ENCODE measurements around the gene RAVER2. TPM values are rescaled to one million over a fixed set of nuclear protein-coding genes. Genes with fewer than 3 reads are reported as not detected.
"Not testable (repeated sequence)": the region's sequence is repeated elsewhere in the genome, so short reads cannot be mapped to it uniquely, and the experiment has no call there.

Gene RAVER2
- total and polyA plus RNA-seq, 2 of the 13 experiments (the other 11 are each of a cell fraction or from before 2014, with no cell fraction given): 11.4 to 15.4 TPM

- in situ Hi-C loops (cut with HindIII; ENCODE audit: extremely low pct_ligation_motif_present, low pct_unique_long_range_greater_than_20kb): no loop called here
- Histone ChIP-seq H3K4me3 (replicated peaks in 1 of 3; ENCODE audit: insufficient read depth in 1 of 3, low read depth in 2 of 3, low read length in 3 of 3) (no peak overlapping the region), H3K27me3 (ENCODE audit: control insufficient read depth in 1 of 2, insufficient read depth in 2 of 2, low read length in 2 of 2) (no peaks in the 10 kb centered on the region), H3K4me1 (ENCODE audit: insufficient read depth, low read length) (no peaks in the 10 kb centered on the region), H2AFZ (ENCODE audit: low read length) (no peak overlapping the region), H3K4me2 (ENCODE audit: low read depth, low read length) (no peak overlapping the region), H3K9ac (ENCODE audit: insufficient read depth, low read depth, low read length) (no peak overlapping the region), H3K36me3 (replicated peaks in 1 of 2; ENCODE audit: control insufficient read depth in 1 of 2, insufficient read depth in 2 of 2, low read length in 2 of 2) (peaks cover 3 to 14% of the 10 kb centered on the region in 2 experiments; a peak in 4 of 5 replicates), H4K20me1 (ENCODE audit: insufficient read depth, low read length) (no peaks in the 10 kb centered on the region), H3K27ac (ENCODE audit: extremely low read length, insufficient read depth, low read length) (no peak overlapping the region), H3K79me2 (ENCODE audit: insufficient read depth, low read length) (no peaks in the 10 kb centered on the region), H3K9me3 (ENCODE audit: low read length) (no peaks in the 10 kb centered on the region)
- ChIA-PET CTCF (ENCODE audit: low intra/inter-chr PET ratio, low total read pairs) (no interaction called here), POLR2A (no interaction called here)
- FAIRE-seq: no peak
- TF ChIP-seq NFE2L1 (CRISPR knock-in tag; IDR thresholded peaks at IDR 0.05; ENCODE audit: borderline replicate concordance): no peak
- no peak for TF ChIP-seq IRF2 (CRISPR knock-in tag; IDR thresholded peaks at IDR 0.05)
- no peak for DNase-seq (ENCODE audit: low spot score)
- 92% methylated on average over 2 of the region's 2 CpGs for WGBS (ENCODE audit: low lambda C conversion rate)
- BruUV-seq (replicated peaks): no TSS peak
- ATAC-seq: no peak
- intact Hi-C loops (cut with micrococcal nuclease; ENCODE audit: unreplicated experiment): no loop called here
Measured at GRCh38 chr1:64769971-64770370, 25.1 kb downstream of the RAVER2 start.

DNA sequence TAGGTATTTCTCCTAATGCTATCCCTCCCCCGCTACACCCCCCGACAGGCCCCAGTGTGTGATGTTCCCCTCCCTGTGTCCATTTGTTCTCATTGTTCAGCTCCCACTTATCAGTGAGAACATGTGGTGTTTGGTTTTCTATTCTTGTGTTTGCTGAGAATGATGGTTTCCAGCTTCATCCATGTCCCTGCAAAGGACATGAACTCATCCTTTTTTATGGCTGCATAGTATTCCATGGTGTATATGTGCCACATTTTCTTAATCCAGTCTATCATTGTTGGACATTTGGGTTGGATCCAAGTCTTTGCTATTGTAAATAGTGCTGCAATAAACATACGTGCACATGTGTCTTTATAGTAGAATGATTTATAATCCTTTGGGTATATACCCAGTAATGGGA, 28.4 kb downstream of the RAVER2 start:
- CTCF ChIA-PET (ENCODE audit: low intra/inter-chr PET ratio, low total read pairs); POLR2A ChIA-PET; H3K9ac ChIP-seq (ENCODE audit: insufficient read depth, low read depth, low read length); H3K4me2 ChIP-seq (ENCODE audit: low read depth, low read length); H3K27ac ChIP-seq (ENCODE audit: extremely low read length, insufficient read depth, low read length); intact Hi-C loops (cut with micrococcal nuclease; ENCODE audit: unreplicated experiment); DNase-seq (ENCODE audit: low spot score); H4K20me1 ChIP-seq (ENCODE audit: insufficient read depth, low read length); H3K4me3 ChIP-seq (replicated peaks in 1 of 3; ENCODE audit: insufficient read depth in 1 of 3, low read depth in 2 of 3, low read length in 3 of 3); H3K79me2 ChIP-seq (ENCODE audit: insufficient read depth, low read length); FAIRE-seq; in situ Hi-C loops (cut with HindIII; ENCODE audit: extremely low pct_ligation_motif_present, low pct_unique_long_range_greater_than_20kb); H3K27me3 ChIP-seq (ENCODE audit: control insufficient read depth in 1 of 2, insufficient read depth in 2 of 2, low read length in 2 of 2); H2AFZ ChIP-seq (ENCODE audit: low read length); ATAC-seq; H3K9me3 ChIP-seq (ENCODE audit: low read length); BruUV-seq (replicated peaks); H3K4me1 ChIP-seq (ENCODE audit: insufficient read depth, low read length): not testable (repeated sequence)
- 100% methylated on average over 3 of the region's 3 CpGs for WGBS (ENCODE audit: low lambda C conversion rate)
- H3K36me3 ChIP-seq (replicated peaks in 1 of 2; ENCODE audit: control insufficient read depth in 1 of 2, insufficient read depth in 2 of 2, low read length in 2 of 2): peaks cover 5 to 14% of the 10 kb centered on the region in 2 experiments; a peak in 4 of 5 replicates

DNA sequence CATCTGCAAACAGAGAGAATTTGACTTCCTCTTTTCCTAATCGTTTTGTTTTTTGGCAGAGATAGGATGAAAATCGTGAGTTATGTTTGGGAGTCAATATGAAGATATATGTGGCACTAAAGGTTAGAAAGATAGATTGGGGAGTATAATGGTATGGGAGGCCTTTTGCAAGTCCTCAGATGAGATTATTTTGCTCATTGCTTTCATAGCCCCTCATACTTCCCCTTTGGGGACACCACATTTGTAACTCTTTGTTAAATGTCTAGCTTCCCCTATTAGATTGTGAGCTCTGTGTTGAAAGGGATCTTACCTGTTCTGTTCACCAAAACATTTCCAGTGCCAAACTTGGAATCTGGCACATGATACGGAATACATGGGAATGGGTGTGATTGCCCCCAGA, 30.2 kb downstream of the RAVER2 start:
- no TSS peak for BruUV-seq (replicated peaks)
- Histone ChIP-seq H3K4me3 (replicated peaks in 1 of 3; ENCODE audit: insufficient read depth in 1 of 3, low read depth in 2 of 3, low read length in 3 of 3) (no peak overlapping the region), H3K27me3 (ENCODE audit: control insufficient read depth in 1 of 2, insufficient read depth in 2 of 2, low read length in 2 of 2) (no peaks in the 10 kb centered on the region), H3K79me2 (ENCODE audit: insufficient read depth, low read length) (no peaks in the 10 kb centered on the region), H3K27ac (ENCODE audit: extremely low read length, insufficient read depth, low read length) (no peak overlapping the region), H2AFZ (ENCODE audit: low read length) (no peak overlapping the region), H3K4me2 (ENCODE audit: low read depth, low read length) (no peak overlapping the region), H3K36me3 (replicated peaks in 1 of 2; ENCODE audit: control insufficient read depth in 1 of 2, insufficient read depth in 2 of 2, low read length in 2 of 2) (peaks cover 2 to 3% of the 10 kb centered on the region in 2 experiments; a peak in 2 of 5 replicates), H3K9ac (ENCODE audit: insufficient read depth, low read depth, low read length) (no peak overlapping the region), H3K4me1 (ENCODE audit: insufficient read depth, low read length) (no peaks in the 10 kb centered on the region), H3K9me3 (ENCODE audit: low read length) (no peaks in the 10 kb centered on the region), H4K20me1 (ENCODE audit: insufficient read depth, low read length) (no peaks in the 10 kb centered on the region)
- DNase-seq (ENCODE audit: low spot score) (no peak), FAIRE-seq (no peak), ATAC-seq (no peak)
- WGBS (ENCODE audit: low lambda C conversion rate): 96% methylated on average over 3 of the region's 3 CpGs
- intact Hi-C loops (cut with micrococcal nuclease; ENCODE audit: unreplicated experiment): loop anchor here (1.0 kb wide), 1 partner anchor 30 kb away; the partner anchor contains the start of gene RAVER2
- POLR2A ChIA-PET: no interaction called here
- CTCF ChIA-PET (ENCODE audit: low intra/inter-chr PET ratio, low total read pairs): no interaction called here
- in situ Hi-C loops (cut with HindIII; ENCODE audit: extremely low pct_ligation_motif_present, low pct_unique_long_range_greater_than_20kb): no loop called here
- no peak for TF ChIP-seq ZNF883 (CRISPR knock-in tag; IDR thresholded peaks at IDR 0.05; ENCODE audit: not compliant biosample characterization)
- TF ChIP-seq ZNF136 (CRISPR knock-in tag; IDR thresholded peaks at IDR 0.05; ENCODE audit: low read depth): no peak
- no peak for TF ChIP-seq HNRNPL (IDR thresholded peaks at IDR 0.05; ENCODE audit: low read depth, low read length)
- no peak for TF ChIP-seq ZBTB7B (CRISPR knock-in tag; IDR thresholded peaks at IDR 0.05)
- TF ChIP-seq RBFOX2 (IDR thresholded peaks at IDR 0.05; ENCODE audit: low read depth, low read length): no peak
- no peak for TF ChIP-seq ZNF572 (CRISPR knock-in tag; IDR thresholded peaks at IDR 0.05)
- TF ChIP-seq KAT7 (CRISPR knock-in tag; IDR thresholded peaks at IDR 0.05; ENCODE audit: borderline replicate concordance): no peak
- TF ChIP-seq IRX3 (CRISPR knock-in tag; IDR thresholded peaks at IDR 0.05; ENCODE audit: borderline replicate concordance, low read depth): no peak
